OCI-M2 (cell line): ENCODE measurements around the gene PSAP.

Source experiments
- DNase-seq: peaks from one replicate; lab custom pipeline; 2025; ENCODE audit not compliant: unreplicated experiment; lab: John Stamatoyannopoulos, UW

PSAP gene

GRCh38 chr10:71788954-71789353, 62.1 kb downstream of the PSAP start:
- DNase-seq, result no peak

- DNase-seq, result no peak
Observed at GRCh38 chr10:71784679-71785272, 66.3 kb downstream of the PSAP start.

- no peak for DNase-seq
Observed at GRCh38 chr10:71783917-71784678, 67.0 kb downstream of the PSAP start.

- DNase-seq, result no peak
Observed at GRCh38 chr10:71782917-71783490, 68.0 kb downstream of the PSAP start.

GRCh38 chr10:71782221-71782916, 68.7 kb downstream of the PSAP start:
- no peak for DNase-seq

- no peak for DNase-seq
Observed at GRCh38 chr10:71780719-71781118, 70.3 kb downstream of the PSAP start.

GRCh38 chr10:71780156-71780555, 70.9 kb downstream of the PSAP start:
- DNase-seq, result no peak

GRCh38 chr10:71779641-71780040, 71.4 kb downstream of the PSAP start:
- no peak for DNase-seq

- DNase-seq, result no peak
Observed at GRCh38 chr10:71778071-71778825, 72.8 kb downstream of the PSAP start.

GRCh38 chr10:71777213-71777985, 73.7 kb downstream of the PSAP start:
- DNase-seq, result no peak

GRCh38 chr10:71776481-71776925, 74.5 kb downstream of the PSAP start:
- DNase-seq, result no peak

GRCh38 chr10:71774916-71775702, 75.9 kb downstream of the PSAP start:
- no peak for DNase-seq

- no peak for DNase-seq
Observed at GRCh38 chr10:71773221-71773971, 77.7 kb downstream of the PSAP start, which contains the start of gene VSIR. TSS of gene VSIR (minus strand) at chr10:71773520. CDS start at chr10:71773439, 81 bp downstream.

GRCh38 chr10:71772832-71773220, 78.2 kb downstream of the PSAP start:
- DNase-seq, result no peak

- no peak for DNase-seq
Observed at GRCh38 chr10:71771821-71772617, 79.0 kb downstream of the PSAP start.

- DNase-seq, result no peak
Observed at GRCh38 chr10:71771204-71771603, 79.8 kb downstream of the PSAP start.

GRCh38 chr10:71770789-71771188, 80.3 kb downstream of the PSAP start:
- no peak for DNase-seq

- DNase-seq, result no peak
Observed at GRCh38 chr10:71770255-71770654, 80.8 kb downstream of the PSAP start.
